K562 (cell line): ENCODE data around the gene GTPBP1. TPM values are rescaled to one million over a fixed set of nuclear protein-coding genes. Genes with fewer than 3 reads are reported as not detected.

Experiments
- CBX1 ChIP-seq: sonication (generic); IDR thresholded peaks from 2 replicates; pipeline ENCODE4 v1.6.1; 2016; ENCODE audit warnings: antibody characterized with exemption, low read depth, mild to moderate bottlenecking
- CREB1 ChIP-seq, 2 experiments: sonication (generic) in 1 of 2; formaldehyde crosslinking in 1 of 2; IDR thresholded peaks; 2 replicates each; pipeline versions ENCODE4 v1.6.1 to v1.8.0; 2012 to 2022; ENCODE audit warnings: inconsistent platforms in 1 of 2, mild to moderate bottlenecking in 1 of 2, missing genetic modification reagents in 1 of 2, moderate library complexity in 1 of 2
- ELF1 ChIP-seq: fragments of 200-800 bp; sonication (Bioruptor generic); IDR thresholded peaks from 2 replicates; pipeline ENCODE4 v1.6.1; 2016; ENCODE audit warnings: missing genetic modification characterization, missing compliant biosample characterization
- EZH2 ChIP-seq: IDR thresholded peaks from 2 replicates; pipeline ENCODE4 v1.6.1; 2012; ENCODE audit warnings: low read depth, mild to moderate bottlenecking, inconsistent platforms, low read length, borderline replicate concordance
- KAT7 ChIP-seq: sonication (generic); formaldehyde crosslinking; IDR thresholded peaks from 2 replicates; pipeline ENCODE4 v1.8.0; 2022; ENCODE audit warnings: missing genetic modification reagents, mild to moderate bottlenecking, borderline replicate concordance
- KDM1A ChIP-seq, 2 experiments: fragments of 450-650 bp; IDR thresholded peaks; 2 replicates each; pipeline ENCODE4 v1.6.1; 2016; ENCODE audit warnings: mild to moderate bottlenecking in 2 of 2
- KLF10 ChIP-seq: fragments of 250-450 bp; sonication (Bioruptor Pico); IDR thresholded peaks from 2 replicates; pipeline ENCODE4 v1.6.1; 2021; ENCODE audit warnings: matching md5 sums
- MCM3 ChIP-seq: fragments of 450-650 bp; IDR thresholded peaks from 2 replicates; pipeline ENCODE4 v1.6.1; 2016
- MEIS2 ChIP-seq: fragments of 450-650 bp; IDR thresholded peaks from 2 replicates; pipeline ENCODE4 v1.6.1; 2014; ENCODE audit warnings: mild to moderate bottlenecking; ENCODE audit not compliant: partially characterized antibody
- PKNOX1 ChIP-seq: fragments of 450-650 bp; IDR thresholded peaks from 2 replicates; pipeline ENCODE4 v1.6.1; 2016
- POLR3G ChIP-seq: IDR thresholded peaks from 2 replicates; pipeline ENCODE4 v1.6.1; 2011; ENCODE audit not compliant: insufficient read length, insufficient replicate concordance; ENCODE audit errors: extremely low read depth
- RBM39 ChIP-seq: fragments of 200-400 bp; formaldehyde crosslinking; optimal IDR thresholded peaks from 2 replicates; pipeline ENCODE3; 2018; ENCODE audit warnings: low read depth, low read length
- RUNX1 ChIP-seq: sonication (generic); IDR thresholded peaks from 2 replicates; pipeline ENCODE4 v1.6.1; 2016; ENCODE audit warnings: antibody characterized with exemption, low read depth
- TAF15 ChIP-seq: fragments of 200-400 bp; formaldehyde crosslinking; IDR thresholded peaks from 2 replicates; pipeline ENCODE4 v1.6.1; 2017; ENCODE audit warnings: mild to moderate bottlenecking, low read depth, low read length, moderate library complexity
- TAF9B ChIP-seq: fragments of 450-650 bp; IDR thresholded peaks from 2 replicates; pipeline ENCODE4 v1.6.1; 2018; ENCODE audit warnings: mild to moderate bottlenecking; ENCODE audit not compliant: partially characterized antibody
- TCF7L2 ChIP-seq: fragments of 150-350 bp; IDR thresholded peaks from 2 replicates; pipeline ENCODE4 v1.6.1; 2016; ENCODE audit warnings: low read depth, mild to moderate bottlenecking, low read length, moderate library complexity
- TEAD4 ChIP-seq, 2 experiments: sonication (generic) in 1 of 2; formaldehyde crosslinking in 1 of 2; IDR thresholded peaks; 2 replicates each; pipeline versions ENCODE4 v1.6.1 to v1.8.0; 2012 to 2022; ENCODE audit warnings: borderline replicate concordance in 1 of 2, inconsistent platforms in 1 of 2, low read length in 1 of 2, mild to moderate bottlenecking in 1 of 2, missing genetic modification reagents in 1 of 2
- THRAP3 ChIP-seq: fragments of 450-650 bp; IDR thresholded peaks from 2 replicates; pipeline ENCODE4 v1.6.1; 2016; ENCODE audit warnings: mild to moderate bottlenecking, inconsistent platforms, borderline replicate concordance
- ZBTB43 ChIP-seq: sonication (generic); formaldehyde crosslinking; IDR thresholded peaks from 2 replicates; pipeline ENCODE4 v1.8.0; 2023; ENCODE audit warnings: mild to moderate bottlenecking, missing genetic modification reagents
- ZFP36 ChIP-seq: fragments of 150-350 bp; IDR thresholded peaks from 2 replicates; pipeline ENCODE4 v1.6.1; 2018; ENCODE audit warnings: low read length, low read depth; ENCODE audit not compliant: partially characterized antibody
- ZNF316 ChIP-seq: fragments of 450-650 bp; IDR thresholded peaks from 2 replicates; pipeline ENCODE4 v1.6.1; 2016
- polyA plus RNA-seq, 8 experiments: library from polyadenylated mRNA; depleted of rRNA in 4 of 8; stranded (reverse) in 5 of 8; unstranded in 3 of 8; fragments of >200 nt; fragmentation: Nextera tagmentation in 2 of 8; fragmentation: Illumina TruSeq in 1 of 8; extraction: Ambion mirVana in 2 of 8; extraction: Trizol in 1 of 8; gene quantifications; 2 replicates each; pipeline versions ENCODE4 v1.2.1 to v1.2.3, GENCODE V29; 2011 to 2014; ENCODE audit warnings: inconsistent platforms in 1 of 8, missing spikeins in 1 of 8
- total RNA-seq, 7 experiments: library from RNA; depleted of rRNA in 6 of 7; stranded (reverse); fragments of >200 nt in 6 of 7; fragmentation: Illumina TruSeq in 2 of 7; extraction: Trizol in 2 of 7; gene quantifications; 2 replicates each; pipeline versions ENCODE4 v1.2.1 to v1.2.3, GENCODE V29; 2011 to 2021; ENCODE audit warnings: low replicate concordance in 1 of 7

The GTPBP1 gene
- total and polyA plus RNA-seq, 9 of the 15 experiments (the other 6 are each of a cell fraction or from before 2014, with no cell fraction given) = 0.83 to 53.2 (median 23.3) TPM

GRCh38 chr22:38699784-38700183 is 6.0 kb upstream of the GTPBP1 start (continued):
- no peak for TF ChIP-seq CBX1
- TF ChIP-seq TAF9B = no peak
- no peak for TF ChIP-seq KLF10 (CRISPR knock-in tag)
- TF ChIP-seq RBM39 = no peak
- TF ChIP-seq ZFP36 = no peak
- peak; percentile 67 for TF ChIP-seq MEIS2
- TF ChIP-seq RUNX1 = no peak
- peak; percentile 19; the same call in 1 of the 2 replicates for TF ChIP-seq ZNF316
- no peak for TF ChIP-seq TAF15
- TF ChIP-seq ELF1 (tag) = no peak
- TF ChIP-seq TEAD4 (IDR thresholded peaks at IDR 0.05; ENCODE audit: low read length) = 0 out of 2 replicates have a peak, but pooled peaks have one; percentile 23
- TF ChIP-seq TEAD4 (CRISPR knock-in tag; IDR thresholded peaks at IDR 0.05; ENCODE audit: borderline replicate concordance) = no peak
- no peak for TF ChIP-seq KDM1A (IDR thresholded peaks at IDR 0.05)
- TF ChIP-seq MCM3 = no peak
- TF ChIP-seq ZBTB43 (CRISPR knock-in tag) = no peak
- TF ChIP-seq CREB1 (IDR thresholded peaks at IDR 0.05) = no peak
- no peak for TF ChIP-seq CREB1 (CRISPR knock-in tag; IDR thresholded peaks at IDR 0.05)
- no peak for TF ChIP-seq EZH2
- TF ChIP-seq POLR3G = no peak
- TF ChIP-seq THRAP3 = no peak
- no peak for TF ChIP-seq KAT7 (CRISPR knock-in tag)
- TF ChIP-seq PKNOX1 = peak; percentile 70
- TF ChIP-seq TCF7L2 = no peak
